IMR-90 (cell line): ENCODE results near the gene GAGE12J. TPM values are rescaled to one million over a fixed set of nuclear protein-coding genes. Genes with fewer than 3 reads are reported as not detected.
"Not testable (repeated sequence)": the region's sequence is repeated elsewhere in the genome, so short reads cannot be mapped to it uniquely, and the experiment has no call there.

Experiments
- ATAC-seq: fragments of 200-7000 bp; cut with Tn5 transposase; 2 replicates; pipeline ENCODE4 v1.9.1; 2020; ENCODE audit warnings: low read depth, mild to moderate bottlenecking, moderate library complexity
- BruUV-seq: library from RNA; stranded (reverse); fragments of 400-500 nt; replicated peaks from 2 replicates; lab custom pipeline; 2021; lab: Mats Ljungman, UMichigan
- CTCF ChIA-PET: fragments of 300-600 bp; formaldehyde crosslinking; extraction: SDS; loops from one replicate; lab custom pipeline; 2021; ENCODE audit warnings: antibody characterized with exemption; lab: Yijun Ruan, JAX
- POLR2A ChIA-PET: fragments of 300-600 bp; sonication (Branson Sonifier 250); formaldehyde crosslinking; loops from one replicate; lab custom pipeline; 2022; ENCODE audit warnings: antibody characterized with exemption; ENCODE audit not compliant: unreplicated experiment; lab: Charles Lee
- DNase-seq: peaks from one replicate; pipeline ENCODE4 v3.0.0; 2013
- H2AFZ ChIP-seq: replicated peaks from 2 replicates; pipeline ENCODE3; 2013; ENCODE audit warnings: low read length, mild to moderate bottlenecking; ENCODE audit not compliant: poor library complexity
- H2AK5ac ChIP-seq: 2 replicates; pipeline ENCODE4 v1.6.1; 2013; ENCODE audit warnings: low read depth, low read length, inconsistent platforms
- H2AK9ac ChIP-seq: replicated peaks from 2 replicates; pipeline ENCODE3; 2013; ENCODE audit warnings: mild to moderate bottlenecking, low read depth, low read length, moderate library complexity; ENCODE audit not compliant: poor library complexity
- H2BK120ac ChIP-seq: 2 replicates; pipeline ENCODE4 v1.6.1; 2013; ENCODE audit warnings: low read depth, low read length, inconsistent platforms
- H2BK15ac ChIP-seq: 3 replicates; pipeline ENCODE4 v1.6.1; 2013; ENCODE audit warnings: low read depth, low read length, inconsistent platforms
- H2BK20ac ChIP-seq: 2 replicates; pipeline ENCODE4 v1.6.1; 2013; ENCODE audit warnings: low read depth, mild to moderate bottlenecking, inconsistent platforms, low read length, moderate library complexity
- H2BK5ac ChIP-seq: 2 replicates; pipeline ENCODE4 v1.6.1; 2013; ENCODE audit warnings: mild to moderate bottlenecking, low read depth, low read length, inconsistent platforms; ENCODE audit not compliant: poor library complexity, severe bottlenecking
- H3K14ac ChIP-seq: replicated peaks from 2 replicates; pipeline ENCODE4 v1.6.1; 2013; ENCODE audit warnings: low read depth, low read length, inconsistent platforms
- H3K18ac ChIP-seq: 2 replicates; pipeline ENCODE4 v1.6.1; 2013; ENCODE audit warnings: low read depth, low read length, control low read depth
- H3K23ac ChIP-seq: 2 replicates; pipeline ENCODE4 v1.6.1; 2013; ENCODE audit warnings: low read depth, low read length, inconsistent platforms
- H3K27ac ChIP-seq: 2 replicates; pipeline ENCODE4 v1.5.1; 2013; ENCODE audit warnings: mild to moderate bottlenecking, control low read depth, low read length; ENCODE audit not compliant: insufficient read depth
- H3K27me3 ChIP-seq: 2 replicates; pipeline ENCODE4 v1.6.1; 2013; ENCODE audit warnings: low read length; ENCODE audit not compliant: control insufficient read depth, insufficient read depth
- H3K36me3 ChIP-seq: 2 replicates; pipeline ENCODE4 v1.6.1; 2013; ENCODE audit warnings: low read length, mixed read lengths; ENCODE audit not compliant: control insufficient read depth, insufficient read depth
- H3K4ac ChIP-seq: 2 replicates; pipeline ENCODE4 v1.6.1; 2013; ENCODE audit warnings: low read depth, low read length, inconsistent platforms
- H3K4me1 ChIP-seq: 2 replicates; pipeline ENCODE4 v1.6.1; 2013; ENCODE audit warnings: low read length, mixed read lengths; ENCODE audit not compliant: control insufficient read depth, insufficient read depth
- H3K4me2 ChIP-seq: 2 replicates; pipeline ENCODE4 v1.6.1; 2013; ENCODE audit warnings: low read depth, mild to moderate bottlenecking, control low read depth, low read length, moderate library complexity
- H3K4me3 ChIP-seq: 2 replicates; pipeline ENCODE4 v1.5.1; 2013; ENCODE audit warnings: low read depth, mild to moderate bottlenecking, control low read depth, low read length, moderate library complexity; ENCODE audit not compliant: insufficient read depth
- H3K56ac ChIP-seq: 2 replicates; pipeline ENCODE4 v1.6.1; 2013; ENCODE audit warnings: low read length, inconsistent platforms; ENCODE audit not compliant: insufficient read depth; ENCODE audit errors: extremely low read depth
- H3K79me1 ChIP-seq, 2 experiments: 2 replicates each; pipeline ENCODE4 v1.6.1; 2013; ENCODE audit warnings: low read length in 2 of 2, inconsistent platforms in 1 of 2, low read depth in 1 of 2
- H3K9ac ChIP-seq: 2 replicates; pipeline ENCODE4 v1.6.1; 2013; ENCODE audit warnings: low read depth, low read length, control low read depth
- H3K9me1 ChIP-seq: 2 replicates; pipeline ENCODE4 v1.6.1; 2013; ENCODE audit warnings: low read length, inconsistent platforms; ENCODE audit not compliant: insufficient read depth
- H3K9me3 ChIP-seq: 2 replicates; pipeline ENCODE4 v1.6.1; 2013; ENCODE audit warnings: low read length; ENCODE audit not compliant: control insufficient read depth, insufficient read depth
- H4K20me1 ChIP-seq: 2 replicates; pipeline ENCODE4 v1.6.1; 2013; ENCODE audit warnings: low read length, inconsistent platforms; ENCODE audit not compliant: insufficient read depth
- H4K5ac ChIP-seq: 2 replicates; pipeline ENCODE4 v1.6.1; 2013; ENCODE audit warnings: mild to moderate bottlenecking, low read depth, low read length, control low read depth
- H4K8ac ChIP-seq, 2 experiments: 2 replicates each; pipeline ENCODE4 v1.6.1; 2013; ENCODE audit warnings: low read depth in 2 of 2, low read length in 2 of 2, control low read depth in 1 of 2, inconsistent platforms in 1 of 2
- H4K91ac ChIP-seq: 2 replicates; pipeline ENCODE4 v1.6.1; 2013; ENCODE audit warnings: low read depth, low read length, inconsistent platforms; ENCODE audit not compliant: insufficient read depth
- WGBS, 2 experiments: methylation state at CpG; one replicate each; pipeline versions ENCODE4 v1.1.5 to v1.1.7; 2013; ENCODE audit warnings: missing lambda C conversion rate in 2 of 2; ENCODE audit not compliant: insufficient read length in 1 of 2; ENCODE audit errors: extremely low coverage in 2 of 2; 5-methylcytosine and 5-hydroxymethylcytosine counted together
- dilution Hi-C: fragments of 300-500 bp; cut with HindIII; formaldehyde crosslinking; loops from one replicate; pipeline ENCODE4 v1.14.3; 2018; ENCODE audit warnings: low sequenced_read_pairs; ENCODE audit not compliant: unreplicated experiment
- in situ Hi-C: fragments of 300-500 bp; cut with MboI; formaldehyde crosslinking; loops from 3 replicates; pipeline ENCODE4 v1.14.3; 2019; ENCODE audit warnings: low sequenced_read_pairs, inconsistent platforms, mixed read lengths
- intact Hi-C: fragments of 100-400 bp; cut with micrococcal nuclease; formaldehyde crosslinking; loops from 2 replicates; pipeline ENCODE4 v1.10.0; 2022
- polyA plus RNA-seq, 3 experiments: library from polyadenylated mRNA; depleted of rRNA; stranded (reverse); fragments of >200 nt; gene quantifications; 2 replicates each; pipeline ENCODE4 v1.2.3, GENCODE V29; 2012; ENCODE audit warnings: low replicate concordance in 1 of 3
- total RNA-seq: library from RNA; depleted of rRNA; stranded (reverse); fragments of >200 nt; gene quantifications from 2 replicates; pipeline ENCODE4 v1.2.3, GENCODE V29; 2012

The GAGE12J gene
- total and polyA plus RNA-seq, 2 of the 4 experiments (the other 2 are of a cell fraction): not detected

DNA sequence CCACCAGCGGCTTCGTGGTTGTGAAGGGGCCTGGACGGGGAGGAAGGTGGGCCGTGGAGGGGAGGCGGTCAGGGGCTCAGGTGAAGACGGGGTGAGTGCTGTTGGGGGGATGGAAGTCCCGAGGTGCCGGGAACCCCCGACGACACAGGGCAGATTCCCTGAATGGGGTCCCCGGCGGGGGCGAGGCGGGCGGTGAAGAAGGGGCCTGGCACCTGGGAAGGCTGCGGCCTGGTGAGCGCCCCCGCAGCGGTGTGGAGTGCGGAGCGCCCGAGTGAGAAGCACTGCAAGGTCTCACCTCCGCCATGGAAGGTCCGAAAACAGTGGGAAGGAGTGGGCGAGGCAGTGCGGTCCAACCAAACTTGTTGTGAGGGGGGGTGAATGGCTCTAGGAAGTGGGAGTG, 10.0 kb downstream of the GAGE12J start:
- H2BK20ac ChIP-seq, H2AFZ ChIP-seq, intact Hi-C loops, H4K91ac ChIP-seq, H3K9me1 ChIP-seq, H2BK15ac ChIP-seq, H2BK5ac ChIP-seq, POLR2A ChIA-PET, dilution Hi-C loops, H2BK120ac ChIP-seq, H2AK9ac ChIP-seq, H3K4me3 ChIP-seq, H3K4me1 ChIP-seq, H4K5ac ChIP-seq, H3K4ac ChIP-seq, H2AK5ac ChIP-seq, CTCF ChIA-PET, H3K9me3 ChIP-seq, H3K56ac ChIP-seq, H3K4me2 ChIP-seq, H4K20me1 ChIP-seq, H3K18ac ChIP-seq, BruUV-seq, in situ Hi-C loops, H3K79me1 ChIP-seq, H3K14ac ChIP-seq, H3K27me3 ChIP-seq, H3K36me3 ChIP-seq, ATAC-seq, DNase-seq, H3K27ac ChIP-seq, H3K9ac ChIP-seq, H3K23ac ChIP-seq, H4K8ac ChIP-seq: not testable (repeated sequence)
- no CpG with 5 or more reads among the region's 26 CpGs for WGBS, 2 experiments

DNA sequence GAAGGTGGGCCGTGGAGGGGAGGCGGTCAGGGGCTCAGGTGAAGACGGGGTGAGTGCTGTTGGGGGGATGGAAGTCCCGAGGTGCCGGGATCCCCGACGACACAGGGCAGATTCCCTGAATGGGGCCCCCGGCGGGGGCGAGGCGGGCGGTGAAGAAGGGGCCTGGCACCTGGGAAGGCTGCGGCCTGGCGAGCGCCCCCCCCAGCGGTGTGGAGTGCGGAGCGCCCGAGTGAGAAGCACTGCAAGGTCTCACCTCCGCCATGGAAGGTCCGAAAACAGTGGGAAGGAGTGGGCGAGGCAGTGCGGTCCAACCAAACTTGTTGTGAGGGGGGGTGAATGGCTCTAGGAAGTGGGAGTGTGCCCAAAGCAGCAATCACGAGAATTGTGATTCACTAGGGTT, 19.6 kb downstream of the GAGE12J start:
- in situ Hi-C loops, POLR2A ChIA-PET, H3K27me3 ChIP-seq, H2BK120ac ChIP-seq, H3K79me1 ChIP-seq, H3K4me2 ChIP-seq, H3K4ac ChIP-seq, H3K56ac ChIP-seq, H4K20me1 ChIP-seq, H2BK15ac ChIP-seq, DNase-seq, H4K8ac ChIP-seq, H3K9me1 ChIP-seq, H3K14ac ChIP-seq, H4K91ac ChIP-seq, ATAC-seq, H3K4me1 ChIP-seq, H2AK5ac ChIP-seq, H3K36me3 ChIP-seq, H2BK20ac ChIP-seq, dilution Hi-C loops, BruUV-seq, CTCF ChIA-PET, H2AK9ac ChIP-seq, H3K9me3 ChIP-seq, H3K18ac ChIP-seq, H4K5ac ChIP-seq, H3K9ac ChIP-seq, H3K27ac ChIP-seq, H2AFZ ChIP-seq, H3K4me3 ChIP-seq, H3K23ac ChIP-seq, intact Hi-C loops, H2BK5ac ChIP-seq: not testable (repeated sequence)
- 93% methylated on average over 3 of the region's 24 CpGs; no CpG with 5 or more reads in 1 of the 2 experiments for WGBS, 2 experiments
